Measurements from ENCODE around the gene RNF138. TPM values are rescaled to one million over a fixed set of nuclear protein-coding genes. Genes with fewer than 3 reads are reported as not detected.

Gene RNF138
- total and polyA plus RNA-seq, 2 donors (not counting 1 experiment from before 2014, with no cell fraction given) = 30.9 to 60.8 TPM

- Histone ChIP-seq H3K36me3 (replicated peaks in 1 of 2; ENCODE audit: control extremely low read depth in 1 of 2, control insufficient read depth in 1 of 2, extremely low read depth in 1 of 2, insufficient read depth in 2 of 2, low read length in 1 of 2) (peaks cover 0 to 2% of the 10 kb centered on the region in 2 experiments), H3K9ac (ENCODE audit: low read length) (no peak overlapping the region), H2AFZ (ENCODE audit: insufficient read depth, low read depth, low read length, poor library complexity, severe bottlenecking) (no peak overlapping the region), H3K27me3 (replicated peaks in 1 of 4; ENCODE audit: control extremely low read depth in 1 of 4, control insufficient read depth in 3 of 4, insufficient read depth in 4 of 4, low read length in 3 of 4) (no peaks in the 10 kb centered on the region), H3K27ac (ENCODE audit: low read length in 2 of 2) (no peak overlapping the region), H3K79me2 (ENCODE audit: control insufficient read depth, insufficient read depth, low read length) (peaks cover 5% of the 10 kb centered on the region), H3K4me1 (ENCODE audit: control insufficient read depth in 2 of 2, insufficient read depth in 2 of 2, low read length in 2 of 2) (no peaks in the 10 kb centered on the region), H3K4me3 (ENCODE audit: control extremely low read depth in 1 of 5, extremely low read depth in 1 of 5, insufficient read depth in 1 of 5, low read depth in 2 of 5, low read length in 4 of 5) (no peak overlapping the region), H4K20me1 (ENCODE audit: control insufficient read depth, insufficient read depth, low read length, poor library complexity, severe bottlenecking) (no peaks in the 10 kb centered on the region), H3K9me3 (ENCODE audit: control extremely low read depth in 1 of 3, control insufficient read depth in 2 of 3, insufficient read depth in 1 of 3, low read length in 2 of 3) (no peaks in the 10 kb centered on the region), H3K4me2 (replicated peaks; ENCODE audit: low read depth, low read length, poor library complexity, severe bottlenecking) (no peak overlapping the region)
- H3K9me3 Mint-ChIP-seq (ENCODE audit: insufficient read depth) = no peaks in the 10 kb centered on the region
- no peak overlapping the region for H3K27ac Mint-ChIP-seq
- H3K4me1 Mint-ChIP-seq = no peaks in the 10 kb centered on the region
- ATAC-seq (ENCODE audit: low read depth) = no peak
- intact Hi-C loops (cut with micrococcal nuclease) = no loop called here
- WGBS (ENCODE audit: insufficient coverage) = no CpG with 5 or more reads among the region's 3 CpGs
- DNase-seq = no peak
- CTCF ChIA-PET = interaction anchor here (1.2 kb wide), 1 partner anchor 16 kb away, joined by 5 read pairs; no protein-coding TSS in a partner anchor
- POLR2A ChIA-PET = no interaction called here
- H3K4me3 Mint-ChIP-seq = no peak overlapping the region
- no peaks in the 10 kb centered on the region for H3K27me3 Mint-ChIP-seq
- TF ChIP-seq CTCF (IDR thresholded peaks at IDR 0.05) (no peak), EZH2 (IDR thresholded peaks at IDR 0.05; ENCODE audit: borderline replicate concordance, insufficient read depth, low read depth, low read length, poor library complexity, severe bottlenecking) (no peak)
Measured at GRCh38 chr18:32056613-32057358, 34.9 kb upstream of the RNF138 start.

- H3K79me2 ChIP-seq (ENCODE audit: control insufficient read depth, insufficient read depth, low read length) = peaks cover 5% of the 10 kb centered on the region
- ChIA-PET POLR2A (no interaction called here), CTCF (interaction anchor here (1.2 kb wide), 1 partner anchor 15 kb away, joined by 5 read pairs; no protein-coding TSS in a partner anchor)
- H3K4me2 ChIP-seq (replicated peaks; ENCODE audit: low read depth, low read length, poor library complexity, severe bottlenecking) = no peak overlapping the region
- H3K4me1 ChIP-seq (ENCODE audit: control insufficient read depth in 2 of 2, insufficient read depth in 2 of 2, low read length in 2 of 2) = no peaks in the 10 kb centered on the region
- H3K4me3 ChIP-seq (ENCODE audit: control extremely low read depth in 1 of 5, extremely low read depth in 1 of 5, insufficient read depth in 1 of 5, low read depth in 2 of 5, low read length in 4 of 5) = no peak overlapping the region
- H3K36me3 ChIP-seq (replicated peaks in 1 of 2; ENCODE audit: control extremely low read depth in 1 of 2, control insufficient read depth in 1 of 2, extremely low read depth in 1 of 2, insufficient read depth in 2 of 2, low read length in 1 of 2) = peaks cover 0 to 2% of the 10 kb centered on the region in 2 experiments
- no peaks in the 10 kb centered on the region for H3K27me3 ChIP-seq (replicated peaks in 1 of 4; ENCODE audit: control extremely low read depth in 1 of 4, control insufficient read depth in 3 of 4, insufficient read depth in 4 of 4, low read length in 3 of 4)
- no peak for TF ChIP-seq CTCF (IDR thresholded peaks at IDR 0.05)
- TF ChIP-seq EZH2 (IDR thresholded peaks at IDR 0.05; ENCODE audit: borderline replicate concordance, insufficient read depth, low read depth, low read length, poor library complexity, severe bottlenecking) = no peak
- no peak overlapping the region for H3K9ac ChIP-seq (ENCODE audit: low read length)
- no peaks in the 10 kb centered on the region for H3K9me3 ChIP-seq (ENCODE audit: control extremely low read depth in 1 of 3, control insufficient read depth in 2 of 3, insufficient read depth in 1 of 3, low read length in 2 of 3)
- no peaks in the 10 kb centered on the region for H3K4me1 Mint-ChIP-seq
- H3K27me3 Mint-ChIP-seq = no peaks in the 10 kb centered on the region
- H3K4me3 Mint-ChIP-seq = no peak overlapping the region
- no peaks in the 10 kb centered on the region for H3K9me3 Mint-ChIP-seq (ENCODE audit: insufficient read depth)
- H3K27ac ChIP-seq (ENCODE audit: low read length in 2 of 2) = no peak overlapping the region
- no peak overlapping the region for H2AFZ ChIP-seq (ENCODE audit: insufficient read depth, low read depth, low read length, poor library complexity, severe bottlenecking)
- no peaks in the 10 kb centered on the region for H4K20me1 ChIP-seq (ENCODE audit: control insufficient read depth, insufficient read depth, low read length, poor library complexity, severe bottlenecking)
- no peak for DNase-seq
- H3K27ac Mint-ChIP-seq = no peak overlapping the region
- ATAC-seq (ENCODE audit: low read depth) = no peak
- WGBS (ENCODE audit: insufficient coverage) = 50% methylated on average over 1 of the region's 7 CpGs
- intact Hi-C loops (cut with micrococcal nuclease) = no loop called here
Measured at GRCh38 chr18:32057624-32058165, 34.0 kb upstream of the RNF138 start.

Data from B cell (primary cell).